ENCODE results near the gene CALR. TPM values are rescaled to one million over a fixed set of nuclear protein-coding genes. Genes with fewer than 3 reads are reported as not detected.

The CALR gene
- total and polyA plus RNA-seq, 9 of the 15 experiments (the other 6 are each of a cell fraction or from before 2014, with no cell fraction given): 126 to 811 (median 642) TPM

GRCh38 chr19:12937927-12938778 lies at the start of gene CALR (continued):
- TF ChIP-seq PRPF4 (IDR thresholded peaks at IDR 0.05; ENCODE audit: insufficient read depth, low read depth, low read length, poor library complexity, severe bottlenecking): peak; percentile 98
- TF ChIP-seq HDAC3 (IDR thresholded peaks at IDR 0.05; ENCODE audit: borderline replicate concordance, partially characterized antibody): no peak
- TF ChIP-seq ZNF212 (CRISPR knock-in tag; IDR thresholded peaks at IDR 0.05): no peak
- TF ChIP-seq HMBOX1 (IDR thresholded peaks at IDR 0.05): no peak
- peak; percentile 84 for TF ChIP-seq ETS1 (conservative IDR thresholded peaks at IDR 0.05; ENCODE audit: control insufficient read depth, low read depth, low read length)
- peak in 1 of 2 experiments; percentile 17; a peak in 1 of 4 replicates for TF ChIP-seq RCOR1 (IDR thresholded peaks at IDR 0.05; ENCODE audit: borderline replicate concordance in 1 of 2, low read depth in 2 of 2, low read length in 2 of 2)
- TF ChIP-seq MAFK (IDR thresholded peaks at IDR 0.05; ENCODE audit: low read length): no peak
- no peak for TF ChIP-seq TSC22D4 (tag; IDR thresholded peaks at IDR 0.05)
- TF ChIP-seq ZNF134 (CRISPR knock-in tag; conservative IDR thresholded peaks at IDR 0.05): no peak
- no peak for TF ChIP-seq ZBTB43 (CRISPR knock-in tag; IDR thresholded peaks at IDR 0.05)
- TF ChIP-seq ZNF217 (CRISPR knock-in tag; IDR thresholded peaks at IDR 0.05): no peak
- no peak for TF ChIP-seq MTF1 (CRISPR knock-in tag; IDR thresholded peaks at IDR 0.05; ENCODE audit: borderline replicate concordance)
- no peak for TF ChIP-seq ZNF165 (CRISPR knock-in tag; IDR thresholded peaks at IDR 0.05; ENCODE audit: borderline replicate concordance)
- no peak for TF ChIP-seq KAT8 (IDR thresholded peaks at IDR 0.05; ENCODE audit: low read depth)
- peak; percentile 98 for TF ChIP-seq ARID4B (CRISPR knock-in tag; IDR thresholded peaks at IDR 0.05)
- no peak for TF ChIP-seq E2F5 (CRISPR knock-in tag; IDR thresholded peaks at IDR 0.05)
- peak; percentile 78 for TF ChIP-seq SIN3B (IDR thresholded peaks at IDR 0.05; ENCODE audit: low read depth)
- TF ChIP-seq NCOA6 (IDR thresholded peaks at IDR 0.05): no peak
